Measurements from ENCODE around the gene ABCC1. TPM values are rescaled to one million over a fixed set of nuclear protein-coding genes. Genes with fewer than 3 reads are reported as not detected.
A peak's percentile ranks its signal among the peaks of the same experiment; 100 is the strongest.

Gene ABCC1
- total RNA-seq, 3 donors from 2014 or later: 13.8 to 40.0 (median 25.5) TPM

- H3K9me3 ChIP-seq: no peaks in the 10 kb centered on the region
- DNase-seq (no peak), ATAC-seq (no peak)
- TF ChIP-seq CTCF (IDR thresholded peaks at IDR 0.05): no peak
- H3K4me1 ChIP-seq (ENCODE audit: low read depth): peaks cover 9% of the 10 kb centered on the region
- intact Hi-C loops (cut with DNase I, micrococcal nuclease): no loop called here
- H3K4me3 ChIP-seq: no peak overlapping the region
- no peaks in the 10 kb centered on the region for H3K36me3 ChIP-seq (ENCODE audit: low read depth)
Observed at GRCh38 chr16:16032271-16032979, 83.0 kb downstream of the ABCC1 start.

GRCh38 chr16:16033208-16033717, 83.8 kb downstream of the ABCC1 start:
- H3K4me3 ChIP-seq: no peak overlapping the region
- H3K9me3 ChIP-seq: no peaks in the 10 kb centered on the region
- ATAC-seq: peak; percentile 60
- H3K36me3 ChIP-seq (ENCODE audit: low read depth): no peaks in the 10 kb centered on the region
- H3K4me1 ChIP-seq (ENCODE audit: low read depth): peaks cover 7% of the 10 kb centered on the region
- no peak for TF ChIP-seq CTCF (IDR thresholded peaks at IDR 0.05)
- no peak for DNase-seq
- intact Hi-C loops (cut with DNase I, micrococcal nuclease): no loop called here

- Histone ChIP-seq H3K36me3 (ENCODE audit: low read depth) (no peaks in the 10 kb centered on the region), H3K4me1 (ENCODE audit: low read depth) (no peaks in the 10 kb centered on the region), H3K4me3 (no peak overlapping the region), H3K9me3 (no peaks in the 10 kb centered on the region)
- DNase-seq: no peak
- no peak for TF ChIP-seq CTCF (IDR thresholded peaks at IDR 0.05)
- intact Hi-C loops (cut with DNase I, micrococcal nuclease): no loop called here
- ATAC-seq: no peak
Observed at GRCh38 chr16:16036359-16036792, 87.0 kb downstream of the ABCC1 start.

DNA sequence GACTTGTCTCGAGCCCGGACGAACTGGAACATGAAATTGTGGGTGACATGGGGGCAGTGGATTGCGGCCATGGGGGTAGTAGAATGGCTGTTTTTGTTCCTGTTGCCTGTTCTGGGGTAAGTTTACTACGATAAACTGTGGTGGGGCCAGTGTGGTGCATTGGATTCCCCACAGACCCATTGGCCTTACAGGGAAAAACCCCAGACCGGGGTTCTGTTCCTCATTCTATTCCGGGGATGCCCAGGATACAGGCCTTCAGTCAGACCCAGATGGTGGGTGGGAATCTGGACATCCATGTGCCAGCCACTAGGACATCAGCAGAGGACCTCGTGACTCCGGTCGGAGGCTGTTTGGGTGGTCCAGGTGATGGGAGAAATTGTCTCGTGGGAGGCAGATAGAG, 88.1 kb downstream of the ABCC1 start:
- DNase-seq (no peak), ATAC-seq (no peak)
- Histone ChIP-seq H3K4me3 (no peak overlapping the region), H3K9me3 (no peaks in the 10 kb centered on the region), H3K4me1 (ENCODE audit: low read depth) (no peaks in the 10 kb centered on the region), H3K36me3 (ENCODE audit: low read depth) (no peaks in the 10 kb centered on the region)
- intact Hi-C loops (cut with DNase I, micrococcal nuclease): no loop called here
- TF ChIP-seq CTCF (IDR thresholded peaks at IDR 0.05): no peak

DNA sequence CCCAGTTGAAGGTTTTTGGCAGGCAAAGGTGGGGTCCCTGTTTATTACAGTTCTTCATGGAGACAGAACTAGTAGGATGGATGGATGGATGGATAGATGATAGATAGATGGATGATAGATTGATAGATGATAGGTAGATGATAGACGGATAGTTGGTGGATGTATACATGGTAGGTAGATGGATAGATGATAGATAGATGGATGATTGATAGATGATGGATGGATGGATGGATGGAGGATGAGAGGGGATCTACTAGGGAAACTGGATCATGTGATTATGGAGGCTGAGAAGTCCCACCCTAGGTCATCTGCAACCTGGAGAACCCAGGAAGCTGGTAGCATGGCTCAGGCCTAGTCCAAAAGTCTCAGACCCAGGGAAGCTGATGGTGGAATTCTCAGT, 88.6 kb downstream of the ABCC1 start:
- DNase-seq (no peak), ATAC-seq (no peak)
- no peak for TF ChIP-seq CTCF (IDR thresholded peaks at IDR 0.05)
- no peaks in the 10 kb centered on the region for H3K9me3 ChIP-seq
- no peaks in the 10 kb centered on the region for H3K4me1 ChIP-seq (ENCODE audit: low read depth)
- intact Hi-C loops (cut with DNase I, micrococcal nuclease): no loop called here
- H3K36me3 ChIP-seq (ENCODE audit: low read depth): no peaks in the 10 kb centered on the region
- H3K4me3 ChIP-seq: no peak overlapping the region

Measured in mucosa of descending colon (tissue), 3 donors.